ENCODE measurements around the gene CNOT1. TPM values are rescaled to one million over a fixed set of nuclear protein-coding genes. Genes with fewer than 3 reads are reported as not detected.

CNOT1 gene
- total RNA-seq, 1 donor from 2014 or later, result 68.3 TPM

DNA sequence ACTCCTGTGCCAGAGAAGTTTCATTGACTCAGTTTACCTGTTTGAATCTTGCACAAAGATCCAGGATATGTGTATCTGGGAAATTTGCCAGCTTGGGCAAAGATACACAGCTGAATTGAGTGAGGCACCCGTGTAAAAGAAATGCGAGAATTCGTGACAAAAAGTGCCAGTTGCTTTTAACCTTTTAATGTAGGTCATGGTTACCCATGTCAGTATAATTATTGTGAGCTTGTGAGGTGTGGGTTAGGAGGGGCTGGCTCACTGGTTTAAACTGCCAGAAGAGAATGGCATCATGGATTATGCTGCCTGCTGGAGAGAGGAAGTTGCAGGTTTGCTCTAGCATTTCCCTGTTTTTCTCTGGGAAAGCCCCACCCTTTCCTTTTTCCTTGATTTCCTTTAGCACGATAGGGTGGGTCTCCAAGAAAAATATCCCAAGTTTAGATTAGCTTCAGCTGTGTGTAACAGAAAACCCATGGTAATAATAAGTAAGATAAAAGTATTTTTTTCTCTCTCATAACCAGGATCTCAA lies 154.5 kb downstream of the CNOT1 start:
- ATAC-seq (ENCODE audit: poor library complexity), result no peak
- DNase-seq, result no peak
- intact Hi-C loops (cut with DNase I), result no loop called here

DNA sequence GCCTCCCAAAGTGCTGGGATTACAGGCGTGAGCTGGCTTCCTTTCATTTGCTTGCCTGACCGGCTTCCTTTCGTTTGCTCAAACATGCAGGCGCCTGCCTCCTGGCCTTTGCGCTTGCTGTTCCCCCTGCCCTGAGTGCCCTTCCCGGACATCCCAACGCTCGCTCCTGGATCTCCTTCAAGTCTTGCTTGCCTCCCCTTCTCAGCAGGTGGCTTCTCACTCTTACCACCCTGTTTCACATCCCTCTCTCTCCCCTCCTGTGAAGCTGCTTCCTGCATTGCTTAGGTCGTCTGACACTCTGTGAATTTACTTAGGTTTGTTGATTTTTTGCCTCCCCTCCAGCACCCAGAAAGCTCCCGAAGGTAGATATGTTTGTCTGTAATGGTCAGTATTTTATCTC lies 155.3 kb downstream of the CNOT1 start:
- ATAC-seq (ENCODE audit: poor library complexity) (no peak), DNase-seq (no peak)
- intact Hi-C loops (cut with DNase I), result no loop called here

DNA sequence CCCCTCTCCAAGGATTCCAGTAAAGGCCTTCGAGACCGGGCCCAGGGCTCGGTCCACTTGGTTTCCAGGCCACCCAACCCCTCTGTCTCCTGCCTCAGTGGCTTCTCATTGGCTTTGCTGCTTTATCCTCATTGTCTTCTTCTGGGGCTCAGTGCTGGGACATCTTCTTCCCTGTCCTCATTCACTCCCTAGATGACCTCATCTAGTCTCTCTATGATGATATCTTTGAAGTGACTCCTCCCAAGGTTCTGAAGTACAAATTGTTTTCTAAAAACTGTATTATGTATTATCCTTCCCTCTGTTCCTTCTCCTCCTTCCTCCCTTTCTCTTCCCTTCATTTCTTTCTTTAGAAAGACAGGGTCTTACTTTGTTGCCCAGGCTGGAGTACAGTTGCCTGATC lies 156.8 kb downstream of the CNOT1 start:
- ATAC-seq (ENCODE audit: poor library complexity) (no peak), DNase-seq (no peak)
- intact Hi-C loops (cut with DNase I), result no loop called here

DNA sequence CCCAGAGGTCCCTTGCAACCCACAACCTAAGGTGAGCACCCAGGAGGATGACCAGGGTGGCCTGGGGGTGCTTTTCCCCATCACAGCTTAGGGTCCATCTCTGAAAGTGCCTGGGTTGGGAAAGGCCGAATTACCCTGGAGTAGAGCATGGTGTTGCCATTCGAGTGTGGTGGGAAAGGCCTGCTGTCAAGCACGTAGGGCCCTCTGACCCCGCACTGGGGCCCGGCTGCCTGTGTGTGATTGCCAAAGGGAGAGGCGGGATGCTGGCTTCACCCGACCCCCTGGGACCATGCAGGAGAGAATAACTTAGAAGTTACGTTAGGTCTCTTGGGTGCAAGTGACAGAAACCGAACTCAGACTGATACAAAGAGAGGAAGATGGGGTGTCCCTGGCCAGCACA lies 157.4 kb downstream of the CNOT1 start:
- ATAC-seq (ENCODE audit: poor library complexity) (no peak), DNase-seq (no peak)
- intact Hi-C loops (cut with DNase I), result no loop called here

DNA sequence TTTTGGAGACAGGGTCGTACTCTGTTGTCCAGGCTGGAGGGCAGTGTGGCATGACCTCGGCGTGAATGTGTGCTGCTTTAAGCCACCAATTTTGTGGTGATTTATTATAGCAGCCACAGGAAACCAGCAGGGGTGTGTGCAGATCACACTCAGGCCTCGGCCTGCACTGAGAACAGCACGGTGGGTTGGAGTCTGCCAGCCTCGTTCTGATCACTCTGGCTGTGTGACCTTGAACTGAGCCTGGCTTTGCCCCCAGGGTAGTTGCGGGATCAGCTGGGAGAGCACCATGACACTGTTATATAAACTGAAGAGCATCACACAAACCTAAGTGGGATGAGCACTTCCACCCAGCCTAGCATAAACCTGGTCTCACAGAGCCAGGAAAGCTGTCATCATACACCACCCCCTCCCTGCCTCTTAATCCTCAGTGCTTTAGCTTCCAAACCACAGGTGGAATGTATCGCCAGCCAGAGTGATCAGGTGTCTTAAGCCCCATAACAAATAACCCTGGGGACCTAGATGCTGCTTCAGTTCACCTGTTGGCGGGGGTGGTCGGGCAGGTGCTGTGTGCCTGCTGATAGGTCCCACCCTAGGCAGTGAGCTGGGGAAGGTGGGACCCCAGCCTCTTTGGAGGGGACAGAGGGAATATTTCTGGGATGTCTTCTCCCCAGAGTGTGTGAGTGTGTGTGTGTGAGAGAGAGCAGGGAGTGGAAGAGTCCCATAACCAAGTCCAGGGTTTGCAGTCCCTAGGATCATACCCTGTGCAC lies 158.2 kb downstream of the CNOT1 start:
- intact Hi-C loops (cut with DNase I), result no loop called here
- no peak for DNase-seq
- peak; percentile 40 for ATAC-seq (ENCODE audit: poor library complexity)

Other genes with a start within 250 kb of the CNOT1 start
- gene GINS3, start 237.4 kb downstream of the CNOT1 start, total RNA-seq, result 5.6 TPM
- 290 TPM for gene NDRG4, start 129.7 kb downstream of the CNOT1 start, total RNA-seq
- gene SETD6, start 114.3 kb downstream of the CNOT1 start, total RNA-seq, result 14.4 TPM
- gene SLC38A7, start 54.9 kb upstream of the CNOT1 start, total RNA-seq, result 35.3 TPM
- 533 TPM for gene GOT2, start 104.5 kb upstream of the CNOT1 start, total RNA-seq

Measured in Right ventricle myocardium superior (tissue), 1 donor.